Measurements from ENCODE around the gene NEAT1. TPM values are rescaled to one million over a fixed set of nuclear protein-coding genes. Genes with fewer than 3 reads are reported as not detected.

Gene NEAT1
- total RNA-seq, 1 donor from 2014 or later: 229 TPM

- peaks cover 35% of the 10 kb centered on the region for H3K4me1 Mint-ChIP-seq (ENCODE audit: unreplicated experiment)
- no peak for DNase-seq (ENCODE audit: extremely low spot score, unreplicated experiment)
Observed at GRCh38 chr11:65414776-65415498, 7.7 kb upstream of the NEAT1 start.

GRCh38 chr11:65415499-65416340 lies 6.9 kb upstream of the NEAT1 start:
- no peak for TF ChIP-seq CTCF (conservative IDR thresholded peaks at IDR 0.05)
- Mint-ChIP-seq H3K4me3 (peak overlapping the region; percentile 71), H3K27me3 (no peaks in the 10 kb centered on the region), H3K36me3 (peaks cover 3% of the 10 kb centered on the region), H3K4me1 (ENCODE audit: unreplicated experiment) (peaks cover 40% of the 10 kb centered on the region), H3K27ac (peak overlapping the region; percentile 69), H3K9me3 (no peaks in the 10 kb centered on the region)
- DNase-seq (ENCODE audit: extremely low spot score, unreplicated experiment): no peak

More at GRCh38 chr11:65414776-65415498, 7.7 kb upstream of the NEAT1 start:
- H3K27ac Mint-ChIP-seq: peak overlapping the region; percentile 16
- no peaks in the 10 kb centered on the region for H3K27me3 Mint-ChIP-seq
- peaks cover 3% of the 10 kb centered on the region for H3K36me3 Mint-ChIP-seq
- no peak for TF ChIP-seq CTCF (conservative IDR thresholded peaks at IDR 0.05)
- H3K9me3 Mint-ChIP-seq: no peaks in the 10 kb centered on the region
- H3K4me3 Mint-ChIP-seq: peak overlapping the region; percentile 28

- TF ChIP-seq CTCF (conservative IDR thresholded peaks at IDR 0.05): peak; percentile 99
- Mint-ChIP-seq H3K4me1 (ENCODE audit: unreplicated experiment) (peaks cover 46% of the 10 kb centered on the region), H3K27ac (peak overlapping the region; percentile 99), H3K4me3 (peak overlapping the region; percentile 80), H3K36me3 (peaks cover 3% of the 10 kb centered on the region), H3K9me3 (no peaks in the 10 kb centered on the region), H3K27me3 (no peaks in the 10 kb centered on the region)
- peak; percentile 95 for DNase-seq (ENCODE audit: extremely low spot score, unreplicated experiment)
Observed at GRCh38 chr11:65416341-65416824, 6.2 kb upstream of the NEAT1 start.

- Mint-ChIP-seq H3K27ac (peak overlapping the region; percentile 99), H3K4me1 (ENCODE audit: unreplicated experiment) (peaks cover 46% of the 10 kb centered on the region), H3K9me3 (no peaks in the 10 kb centered on the region), H3K27me3 (no peaks in the 10 kb centered on the region), H3K36me3 (peaks cover 3% of the 10 kb centered on the region), H3K4me3 (peak overlapping the region; percentile 80)
- no peak for TF ChIP-seq CTCF (conservative IDR thresholded peaks at IDR 0.05)
- DNase-seq (ENCODE audit: extremely low spot score, unreplicated experiment): no peak
Observed at GRCh38 chr11:65416841-65417701, 5.5 kb upstream of the NEAT1 start.

All from type B pancreatic cell (in vitro differentiated cells).